Thyroid gland (tissue), 4 donors: ENCODE data around the gene TEAD3.

Experiments
- POLR2A ChIP-seq, 2 donors: fragments of 450-650 bp; IDR thresholded peaks; one replicate each; pipeline ENCODE4 v1.6.1; 2017; ENCODE audit warnings: antibody characterized with exemption in 2 of 2, mild to moderate bottlenecking in 2 of 2, moderate library complexity in 1 of 2
- TF ChIP-seq, protein P1 (sequence below), 6 experiments: fragments of 200-600 bp in 3 of 6; fragments of 450-650 bp in 3 of 6; sonication (generic) in 3 of 6; IDR thresholded peaks; one replicate each; pipeline ENCODE4 v1.5.1; 2016 to 2019; ENCODE audit warnings: antibody characterized with exemption in 6 of 6, mild to moderate bottlenecking in 2 of 6, inconsistent platforms in 1 of 6, moderate library complexity in 1 of 6

DNA sequence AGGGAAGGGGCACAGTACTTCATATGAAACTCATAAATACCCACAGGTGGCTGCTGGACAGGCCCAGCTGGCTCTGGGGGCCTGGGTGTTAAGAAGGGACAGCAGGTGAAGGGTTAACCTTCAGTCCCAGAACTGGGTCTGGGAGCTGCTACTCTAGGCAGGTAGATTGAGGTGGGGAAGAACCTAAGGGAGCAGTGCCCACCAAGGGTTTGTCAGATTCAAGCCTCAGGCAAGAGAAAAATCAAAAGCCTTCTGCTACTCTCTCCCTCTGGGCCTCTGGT, 23.1 kb downstream of the TEAD3 start:
- TF ChIP-seq, protein P1, sequence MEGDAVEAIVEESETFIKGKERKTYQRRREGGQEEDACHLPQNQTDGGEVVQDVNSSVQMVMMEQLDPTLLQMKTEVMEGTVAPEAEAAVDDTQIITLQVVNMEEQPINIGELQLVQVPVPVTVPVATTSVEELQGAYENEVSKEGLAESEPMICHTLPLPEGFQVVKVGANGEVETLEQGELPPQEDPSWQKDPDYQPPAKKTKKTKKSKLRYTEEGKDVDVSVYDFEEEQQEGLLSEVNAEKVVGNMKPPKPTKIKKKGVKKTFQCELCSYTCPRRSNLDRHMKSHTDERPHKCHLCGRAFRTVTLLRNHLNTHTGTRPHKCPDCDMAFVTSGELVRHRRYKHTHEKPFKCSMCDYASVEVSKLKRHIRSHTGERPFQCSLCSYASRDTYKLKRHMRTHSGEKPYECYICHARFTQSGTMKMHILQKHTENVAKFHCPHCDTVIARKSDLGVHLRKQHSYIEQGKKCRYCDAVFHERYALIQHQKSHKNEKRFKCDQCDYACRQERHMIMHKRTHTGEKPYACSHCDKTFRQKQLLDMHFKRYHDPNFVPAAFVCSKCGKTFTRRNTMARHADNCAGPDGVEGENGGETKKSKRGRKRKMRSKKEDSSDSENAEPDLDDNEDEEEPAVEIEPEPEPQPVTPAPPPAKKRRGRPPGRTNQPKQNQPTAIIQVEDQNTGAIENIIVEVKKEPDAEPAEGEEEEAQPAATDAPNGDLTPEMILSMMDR (IDR thresholded peaks at IDR 0.05): no peak
- TF ChIP-seq POLR2A (IDR thresholded peaks at IDR 0.05): no peak
